ENCODE measurements around the gene COPS2. TPM values are rescaled to one million over a fixed set of nuclear protein-coding genes. Genes with fewer than 3 reads are reported as not detected.

Gene COPS2
- polyA plus RNA-seq, 1 donor (not counting 4 experiments of a cell fraction or from before 2014, with no cell fraction given): 114 TPM

- dilution Hi-C loops (cut with MboI; ENCODE audit: extremely low pct_ligation_motif_present, low sequenced_read_pairs): no loop called here
- H4K20me1 ChIP-seq (ENCODE audit: control insufficient read depth, extremely low read depth, insufficient read depth, low read length): no peaks in the 10 kb centered on the region
- no peaks in the 10 kb centered on the region for H3K9me3 ChIP-seq (ENCODE audit: control insufficient read depth, low read depth, low read length)
- DNase-seq (ENCODE audit: low read depth, low spot score) (no peak), FAIRE-seq (no peak)
- H3K9ac ChIP-seq (ENCODE audit: control insufficient read depth, extremely low read depth, insufficient read depth, low read length): no peak overlapping the region
- H3K79me2 ChIP-seq (ENCODE audit: control insufficient read depth, insufficient read depth, low read length): peaks cover 9% of the 10 kb centered on the region
- no peak for TF ChIP-seq EZH2 (IDR thresholded peaks at IDR 0.05; ENCODE audit: low read length)
- TF ChIP-seq CTCF (optimal IDR thresholded peaks at IDR 0.05 in 1 of 3, IDR thresholded peaks at IDR 0.05 in 1 of 3, conservative IDR thresholded peaks at IDR 0.05 in 1 of 3; ENCODE audit: extremely low read depth in 1 of 3, insufficient read depth in 2 of 3, low read length in 3 of 3): no peak
- H3K4me3 ChIP-seq (ENCODE audit: control insufficient read depth in 2 of 3, extremely low read depth in 1 of 3, insufficient read depth in 2 of 3, low read depth in 1 of 3, low read length in 3 of 3): no peak overlapping the region
- H3K4me2 ChIP-seq (ENCODE audit: control insufficient read depth, extremely low read depth, insufficient read depth, low read depth, low read length): no peak overlapping the region
- no peaks in the 10 kb centered on the region for H3K9me1 ChIP-seq (ENCODE audit: control insufficient read depth, extremely low read depth, insufficient read depth, low read length)
- H3K27ac ChIP-seq (ENCODE audit: control insufficient read depth, insufficient read depth, low read length): no peak overlapping the region
- no peak overlapping the region for H2AFZ ChIP-seq (ENCODE audit: control insufficient read depth, low read length)
- no peaks in the 10 kb centered on the region for H3K4me1 ChIP-seq (ENCODE audit: control insufficient read depth, extremely low read depth, insufficient read depth, low read length)
- no peaks in the 10 kb centered on the region for H3K36me3 ChIP-seq (ENCODE audit: control insufficient read depth in 2 of 2, extremely low read depth in 1 of 2, insufficient read depth in 2 of 2, low read length in 2 of 2)
- no peaks in the 10 kb centered on the region for H3K27me3 ChIP-seq (ENCODE audit: control insufficient read depth, extremely low read depth, insufficient read depth, low read length)
Observed at GRCh38 chr15:49182128-49182527, 26.7 kb upstream of the COPS2 start.

- no peak overlapping the region for H3K4me3 ChIP-seq (ENCODE audit: control insufficient read depth in 2 of 3, extremely low read depth in 1 of 3, insufficient read depth in 2 of 3, low read depth in 1 of 3, low read length in 3 of 3)
- DNase-seq (ENCODE audit: low read depth, low spot score) (no peak), FAIRE-seq (no peak)
- no peak overlapping the region for H2AFZ ChIP-seq (ENCODE audit: control insufficient read depth, low read length)
- H3K9me1 ChIP-seq (ENCODE audit: control insufficient read depth, extremely low read depth, insufficient read depth, low read length): no peaks in the 10 kb centered on the region
- dilution Hi-C loops (cut with MboI; ENCODE audit: extremely low pct_ligation_motif_present, low sequenced_read_pairs): no loop called here
- no peak overlapping the region for H3K9ac ChIP-seq (ENCODE audit: control insufficient read depth, extremely low read depth, insufficient read depth, low read length)
- H3K9me3 ChIP-seq (ENCODE audit: control insufficient read depth, low read depth, low read length): no peaks in the 10 kb centered on the region
- no peak overlapping the region for H3K27ac ChIP-seq (ENCODE audit: control insufficient read depth, insufficient read depth, low read length)
- peaks cover 15% of the 10 kb centered on the region for H3K79me2 ChIP-seq (ENCODE audit: control insufficient read depth, insufficient read depth, low read length)
- H3K36me3 ChIP-seq (ENCODE audit: control insufficient read depth in 2 of 2, extremely low read depth in 1 of 2, insufficient read depth in 2 of 2, low read length in 2 of 2): no peaks in the 10 kb centered on the region
- TF ChIP-seq EZH2 (IDR thresholded peaks at IDR 0.05; ENCODE audit: low read length): no peak
- TF ChIP-seq CTCF (optimal IDR thresholded peaks at IDR 0.05 in 1 of 3, IDR thresholded peaks at IDR 0.05 in 1 of 3, conservative IDR thresholded peaks at IDR 0.05 in 1 of 3; ENCODE audit: extremely low read depth in 1 of 3, insufficient read depth in 2 of 3, low read length in 3 of 3): no peak
- H3K4me2 ChIP-seq (ENCODE audit: control insufficient read depth, extremely low read depth, insufficient read depth, low read depth, low read length): no peak overlapping the region
- H3K27me3 ChIP-seq (ENCODE audit: control insufficient read depth, extremely low read depth, insufficient read depth, low read length): no peaks in the 10 kb centered on the region
- H4K20me1 ChIP-seq (ENCODE audit: control insufficient read depth, extremely low read depth, insufficient read depth, low read length): no peaks in the 10 kb centered on the region
- no peaks in the 10 kb centered on the region for H3K4me1 ChIP-seq (ENCODE audit: control insufficient read depth, extremely low read depth, insufficient read depth, low read length)
Observed at GRCh38 chr15:49179433-49180190, 24.2 kb upstream of the COPS2 start.

Measured in keratinocyte (primary cell).